PC-9 (cell line): ENCODE measurements around the gene HMGB3. TPM values are rescaled to one million over a fixed set of nuclear protein-coding genes. Genes with fewer than 3 reads are reported as not detected.

Experiments used
- Bru-seq: library from RNA; stranded (reverse); fragments of 400-500 nt; gene quantifications from one replicate; lab custom pipeline; 2021; lab: Mats Ljungman, UMichigan
- BruChase-seq, 2 experiments: library from RNA; stranded (reverse); fragments of 400-500 nt; gene quantifications; one replicate each; lab custom pipeline; 2021; lab: Mats Ljungman, UMichigan
- BruUV-seq: library from RNA; stranded (reverse); fragments of 400-500 nt; replicated peaks from 2 replicates; lab custom pipeline; 2021; lab: Mats Ljungman, UMichigan
- CTCF ChIA-PET: fragments of 300-600 bp; sonication (Branson Sonifier 250); formaldehyde crosslinking; loops from one replicate; lab custom pipeline; 2022; ENCODE audit warnings: antibody characterized with exemption; lab: Charles Lee
- POLR2A ChIA-PET: fragments of 300-600 bp; sonication (Branson Sonifier 250); formaldehyde crosslinking; loops from one replicate; lab custom pipeline; 2022; ENCODE audit warnings: antibody characterized with exemption; ENCODE audit not compliant: unreplicated experiment; lab: Charles Lee
- DNase-seq, 2 experiments: peaks; one replicate each; pipeline versions ENCODE4 v3.0.0 to v3.0.0-alpha.2; 2015 to 2022; ENCODE audit warnings: mixed read lengths in 1 of 2
- H2AFZ ChIP-seq: fragments of 200-600 bp; sonication (generic); 2 replicates; pipeline ENCODE4 v1.8.1; 2017; ENCODE audit warnings: antibody characterized with exemption
- H3F3A ChIP-seq: fragments of 200-600 bp; sonication (generic); 2 replicates; pipeline ENCODE4 v1.8.1; 2017; ENCODE audit warnings: antibody characterized with exemption, mild to moderate bottlenecking, low read depth; ENCODE audit not compliant: insufficient read depth
- H3K27ac ChIP-seq: fragments of 200-600 bp; sonication (generic); 2 replicates; pipeline ENCODE4 v1.6.1; 2016; ENCODE audit warnings: mixed run types
- H3K27me3 ChIP-seq: fragments of 200-600 bp; sonication (generic); 2 replicates; pipeline ENCODE4 v1.6.1; 2016; ENCODE audit warnings: low read depth, mixed run types; ENCODE audit not compliant: insufficient read depth
- H3K36me3 ChIP-seq: fragments of 200-600 bp; sonication (generic); 2 replicates; pipeline ENCODE4 v1.6.1; 2016; ENCODE audit warnings: low read depth, mixed run types
- H3K4me1 ChIP-seq: fragments of 200-600 bp; sonication (generic); replicated peaks from 2 replicates; pipeline ENCODE4 v1.6.1; 2016; ENCODE audit warnings: mixed run types; ENCODE audit not compliant: insufficient read depth
- H3K4me2 ChIP-seq: fragments of 200-600 bp; sonication (generic); 2 replicates; pipeline ENCODE4 v1.6.1; 2017; ENCODE audit warnings: mixed run types
- H3K4me3 ChIP-seq: fragments of 200-600 bp; sonication (generic); 2 replicates; pipeline ENCODE4 v1.6.1; 2016; ENCODE audit warnings: mixed run types
- H3K79me2 ChIP-seq: fragments of 200-600 bp; sonication (generic); 2 replicates; pipeline ENCODE4 v1.6.1; 2017; ENCODE audit warnings: low read depth, mixed run types
- H3K9me2 ChIP-seq: fragments of 200-600 bp; sonication (generic); 2 replicates; pipeline ENCODE4 v1.8.1; 2017; ENCODE audit warnings: mild to moderate bottlenecking; ENCODE audit not compliant: insufficient read depth
- H3K9me3 ChIP-seq: fragments of 200-600 bp; sonication (generic); 2 replicates; pipeline ENCODE4 v1.8.1; 2016; ENCODE audit warnings: low read depth; ENCODE audit not compliant: insufficient read depth
- H4K20me1 ChIP-seq: fragments of 200-600 bp; sonication (generic); 2 replicates; pipeline ENCODE4 v1.8.1; 2017; ENCODE audit not compliant: insufficient read depth
- EZH2 ChIP-seq: fragments of 200-600 bp; sonication (generic); IDR thresholded peaks from 2 replicates; pipeline ENCODE4 v1.8.0; 2017; ENCODE audit warnings: antibody characterized with exemption, low read depth
- intact Hi-C: fragments of 100-400 bp; cut with micrococcal nuclease; formaldehyde crosslinking; loops from one replicate; pipeline ENCODE4 v1.10.0; 2022; ENCODE audit not compliant: unreplicated experiment
- long read RNA-seq: library from polyadenylated mRNA; stranded (forward); transcript quantifications from one replicate; pipeline ENCODE4 v2.0.0, GENCODE V29; 2022
- total RNA-seq: library from RNA; stranded (reverse); gene quantifications from 2 replicates; pipeline ENCODE4 v1.2.3, GENCODE V29; 2021
- TF ChIP-seq, protein P1 (sequence below): fragments of 200-600 bp; sonication (generic); conservative IDR thresholded peaks from 2 replicates; pipeline ENCODE4 v1.6.1; 2017; ENCODE audit warnings: mixed run types, antibody characterized with exemption, mild to moderate bottlenecking, moderate library complexity

The HMGB3 gene
- 133 and 149 TPM in 2 replicates for total RNA-seq
- percentile 92 among the genes with signal in this experiment for Bru-seq, nascent RNA
- BruChase-seq, experiment 1, labeled RNA remaining after a 2-hour chase, result percentile 92 among the genes with signal in this experiment
- BruChase-seq, experiment 2, labeled RNA remaining after a 6-hour chase, result percentile 98 among the genes with signal in this experiment
- long read RNA-seq, transcript HMGB3-201 (5 exons, 3,560 nt), result major isoform, 74 of 288 reads
- long read RNA-seq, transcript HMGB3-205 (5 exons, 793 nt), result minor isoform, 12 of 288 reads
- long read RNA-seq, partial matches to known transcripts, result 191 of 288 reads
- long read RNA-seq, other reads (novel, unspliced or antisense), result 11 of 288 reads

DNA sequence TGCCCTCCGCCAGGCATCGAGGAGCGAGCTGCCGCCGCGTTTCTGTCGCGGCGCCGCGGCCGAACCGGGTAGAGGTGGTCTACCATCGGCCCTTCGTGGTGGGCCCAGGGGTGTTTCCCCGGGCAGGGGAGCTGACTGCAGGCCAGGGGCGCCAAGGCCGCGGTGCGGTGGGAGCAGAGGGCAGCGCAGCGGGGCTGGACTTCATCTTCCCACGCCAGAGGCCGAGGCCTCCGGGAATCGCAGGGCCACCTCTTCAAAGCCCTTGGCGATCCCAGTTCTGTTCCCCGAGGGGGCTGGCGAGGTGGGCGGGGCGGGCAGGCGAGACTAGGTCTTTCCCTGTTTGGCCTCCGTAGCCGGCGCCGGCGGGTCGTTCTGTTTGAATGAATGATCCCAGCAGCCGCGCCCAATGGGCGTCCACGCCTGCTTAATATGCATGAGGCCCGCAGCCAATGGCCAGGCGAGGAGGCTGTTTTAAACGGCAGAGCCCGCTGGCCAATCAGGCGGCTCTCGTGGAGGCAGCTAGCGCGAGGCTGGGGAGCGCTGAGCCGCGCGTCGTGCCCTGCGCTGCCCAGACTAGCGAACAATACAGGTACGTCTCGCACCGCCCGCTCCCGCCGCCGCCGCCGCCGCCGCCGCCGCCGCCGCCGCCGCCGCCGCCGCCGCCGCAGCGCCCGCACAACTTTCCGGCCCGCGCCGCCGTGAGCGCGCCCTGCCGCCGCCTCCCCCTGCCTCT, at the start of gene HMGB3:
HMGB3 (plus strand) TSS at position 548 of the 733 bp plus-strand sequence. CDS start 2,265 bp downstream, outside the sequence.
- Histone ChIP-seq H2AFZ (peak within 1 kb of the TSS; percentile 97), H4K20me1 (peaks cover 3% of the 10 kb centered on the region; the same call in 1 of the 2 replicates), H3K27ac (no peak within 1 kb of the TSS), H3K4me2 (peak within 1 kb of the TSS; percentile 99), H3F3A (peaks cover 4% of the 10 kb centered on the region; the same call in 1 of the 2 replicates), H3K36me3 (0 out of 2 replicates have a peak, but pooled peaks cover 12% of the 10 kb centered on the region), H3K4me1 (peaks cover 6% of the 10 kb centered on the region), H3K79me2 (0 out of 2 replicates have a peak, but pooled peaks cover 11% of the 10 kb centered on the region), H3K9me3 (no peaks in the 10 kb centered on the region), H3K4me3 (peak within 1 kb of the TSS; percentile 95), H3K27me3 (no peaks in the 10 kb centered on the region), H3K9me2 (no peaks in the 10 kb centered on the region)
- ChIA-PET CTCF (interaction anchor here (0.6 to 0.7 kb wide), 2 partner anchors 99 to 100 kb away, joined by 3 to 4 read pairs; no protein-coding TSS in a partner anchor), POLR2A (interaction anchor here (0.7 kb wide), 1 partner anchor 63 kb away, joined by 3 read pairs; no protein-coding TSS in a partner anchor)
- DNase-seq, result peak; percentile 94
- TF ChIP-seq, protein P1, sequence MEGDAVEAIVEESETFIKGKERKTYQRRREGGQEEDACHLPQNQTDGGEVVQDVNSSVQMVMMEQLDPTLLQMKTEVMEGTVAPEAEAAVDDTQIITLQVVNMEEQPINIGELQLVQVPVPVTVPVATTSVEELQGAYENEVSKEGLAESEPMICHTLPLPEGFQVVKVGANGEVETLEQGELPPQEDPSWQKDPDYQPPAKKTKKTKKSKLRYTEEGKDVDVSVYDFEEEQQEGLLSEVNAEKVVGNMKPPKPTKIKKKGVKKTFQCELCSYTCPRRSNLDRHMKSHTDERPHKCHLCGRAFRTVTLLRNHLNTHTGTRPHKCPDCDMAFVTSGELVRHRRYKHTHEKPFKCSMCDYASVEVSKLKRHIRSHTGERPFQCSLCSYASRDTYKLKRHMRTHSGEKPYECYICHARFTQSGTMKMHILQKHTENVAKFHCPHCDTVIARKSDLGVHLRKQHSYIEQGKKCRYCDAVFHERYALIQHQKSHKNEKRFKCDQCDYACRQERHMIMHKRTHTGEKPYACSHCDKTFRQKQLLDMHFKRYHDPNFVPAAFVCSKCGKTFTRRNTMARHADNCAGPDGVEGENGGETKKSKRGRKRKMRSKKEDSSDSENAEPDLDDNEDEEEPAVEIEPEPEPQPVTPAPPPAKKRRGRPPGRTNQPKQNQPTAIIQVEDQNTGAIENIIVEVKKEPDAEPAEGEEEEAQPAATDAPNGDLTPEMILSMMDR, result no peak
- no peak for TF ChIP-seq EZH2
- intact Hi-C loops, result loop anchor here (1.0 to 5.0 kb wide), 5 partner anchors 85 to 416 kb away; partner anchors contain the start of genes CD99L2 and MTM1
- TSS peak; percentile 85 for BruUV-seq

DNA sequence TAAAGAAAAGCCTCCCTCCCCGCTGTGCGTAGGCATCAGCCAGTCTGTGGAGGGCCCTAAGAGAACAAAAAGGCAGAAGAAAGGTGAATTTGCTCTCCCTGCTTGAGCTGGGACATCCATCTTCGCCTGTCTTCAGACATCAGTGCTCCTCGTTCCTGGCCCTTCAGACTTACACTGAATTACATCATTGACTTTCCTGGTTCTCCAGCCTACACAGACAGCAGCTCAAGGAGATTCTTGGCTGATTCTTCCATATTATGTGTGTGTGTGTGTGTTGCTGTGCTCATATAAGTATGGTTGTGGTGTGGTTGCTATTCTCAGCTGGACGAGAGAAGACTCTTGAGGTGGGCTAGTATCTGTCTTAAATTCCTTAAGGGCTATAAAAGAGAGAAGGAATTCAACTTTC, 49.2 kb upstream of the HMGB3 start:
- no peak overlapping the region for H2AFZ ChIP-seq
- H3K4me2 ChIP-seq, result no peak overlapping the region
- no TSS peak for BruUV-seq
- intact Hi-C loops, result no loop called here
- POLR2A ChIA-PET, result no interaction called here
- no peaks in the 10 kb centered on the region for H3K9me3 ChIP-seq
- H4K20me1 ChIP-seq, result no peaks in the 10 kb centered on the region
- H3K4me1 ChIP-seq, result no peaks in the 10 kb centered on the region
- H3K79me2 ChIP-seq, result no peaks in the 10 kb centered on the region
- no peak for TF ChIP-seq EZH2
- TF ChIP-seq, protein P1, result no peak
- H3K4me3 ChIP-seq, result no peak overlapping the region
- no peak for DNase-seq
- H3K36me3 ChIP-seq, result no peaks in the 10 kb centered on the region
- peaks cover 19% of the 10 kb centered on the region for H3K27me3 ChIP-seq
- CTCF ChIA-PET, result no interaction called here
- H3K27ac ChIP-seq, result no peak overlapping the region
- no peaks in the 10 kb centered on the region for H3K9me2 ChIP-seq
- no peaks in the 10 kb centered on the region for H3F3A ChIP-seq

DNA sequence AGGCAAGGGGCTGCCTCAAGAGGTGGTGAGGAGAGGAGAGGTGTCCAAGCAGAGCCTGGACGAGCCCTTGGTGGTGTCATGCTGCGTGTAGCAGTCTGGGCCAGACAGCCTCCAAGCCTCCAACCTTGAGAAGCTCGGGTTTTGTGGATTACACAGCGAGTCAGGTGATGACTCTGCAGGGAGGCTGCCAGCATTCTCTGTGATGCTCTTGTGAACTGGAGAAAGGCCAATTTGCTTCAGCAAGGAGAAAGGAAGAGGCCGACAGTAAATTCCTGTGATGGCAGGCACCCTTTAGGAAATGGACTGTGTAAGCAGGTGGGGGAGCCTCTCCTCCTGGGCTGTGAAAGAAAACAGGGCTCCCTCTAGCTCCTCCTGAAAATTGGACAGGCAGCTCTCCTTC, 48.7 kb upstream of the HMGB3 start:
- Histone ChIP-seq H3F3A (no peaks in the 10 kb centered on the region), H3K9me3 (no peaks in the 10 kb centered on the region), H3K79me2 (no peaks in the 10 kb centered on the region), H2AFZ (no peak overlapping the region), H3K4me3 (no peak overlapping the region), H3K4me1 (no peaks in the 10 kb centered on the region), H4K20me1 (no peaks in the 10 kb centered on the region), H3K9me2 (no peaks in the 10 kb centered on the region), H3K27me3 (peaks cover 19% of the 10 kb centered on the region), H3K4me2 (no peak overlapping the region), H3K36me3 (no peaks in the 10 kb centered on the region), H3K27ac (no peak overlapping the region)
- ChIA-PET POLR2A (no interaction called here), CTCF (no interaction called here)
- TF ChIP-seq EZH2, result no peak
- TF ChIP-seq, protein P1, result no peak
- intact Hi-C loops, result no loop called here
- DNase-seq, result no peak
- BruUV-seq, result no TSS peak
